M059J (cell line): Measurements from ENCODE around the gene KCNK16. TPM values are rescaled to one million over a fixed set of nuclear protein-coding genes. Genes with fewer than 3 reads are reported as not detected.
"Not testable (repeated sequence)": the region's sequence is repeated elsewhere in the genome, so short reads cannot be mapped to it uniquely, and the experiment has no call there.

Experiments
- DNase-seq: peaks from one replicate; pipeline ENCODE4 v3.0.0-alpha.2; 2012; ENCODE audit warnings: low read depth
- total RNA-seq: library from RNA; depleted of rRNA; stranded (reverse); fragments of >200 nt; shearing (Covaris generic); gene quantifications from 2 replicates; pipeline ENCODE4 v1.2.3, GENCODE V29; 2014

KCNK16 gene
- total RNA-seq, 1 experiment from 2014 or later, result not detected

DNA sequence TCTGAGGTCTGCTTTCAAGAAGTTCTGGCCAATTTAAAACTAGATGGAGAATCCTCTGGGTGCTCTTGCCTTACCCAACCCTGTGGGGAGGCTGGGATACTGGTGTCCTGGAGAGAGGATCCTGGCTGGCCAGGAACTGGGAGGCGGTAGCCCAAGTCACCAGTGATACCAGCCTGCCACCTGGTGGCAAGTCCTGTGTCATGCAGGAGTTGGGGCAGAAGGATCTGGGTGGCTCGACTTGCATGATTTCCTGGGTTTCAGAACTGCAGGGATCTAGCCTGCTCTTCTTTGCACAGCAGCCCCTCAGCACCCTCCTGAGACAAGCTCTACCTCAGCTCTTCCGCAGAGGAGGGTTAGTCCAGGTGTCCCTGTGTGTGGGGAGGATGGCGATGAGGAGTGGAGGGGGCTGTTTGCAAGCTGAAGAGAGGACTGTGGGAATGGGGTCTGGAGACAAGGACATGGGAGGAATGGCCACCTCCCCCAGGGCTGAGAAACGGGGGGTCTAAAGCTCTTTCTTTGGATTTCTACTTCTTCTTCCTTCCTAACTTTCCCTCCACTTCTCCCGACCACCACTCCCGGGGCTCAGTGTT is 12.5 kb downstream of the KCNK16 start:
- DNase-seq, result peak; percentile 68

GRCh38 chr6:39307462-39307861 is 15.0 kb downstream of the KCNK16 start:
- no peak for DNase-seq

- no peak for DNase-seq
Measured at GRCh38 chr6:39304951-39305350, 17.6 kb downstream of the KCNK16 start.

DNA sequence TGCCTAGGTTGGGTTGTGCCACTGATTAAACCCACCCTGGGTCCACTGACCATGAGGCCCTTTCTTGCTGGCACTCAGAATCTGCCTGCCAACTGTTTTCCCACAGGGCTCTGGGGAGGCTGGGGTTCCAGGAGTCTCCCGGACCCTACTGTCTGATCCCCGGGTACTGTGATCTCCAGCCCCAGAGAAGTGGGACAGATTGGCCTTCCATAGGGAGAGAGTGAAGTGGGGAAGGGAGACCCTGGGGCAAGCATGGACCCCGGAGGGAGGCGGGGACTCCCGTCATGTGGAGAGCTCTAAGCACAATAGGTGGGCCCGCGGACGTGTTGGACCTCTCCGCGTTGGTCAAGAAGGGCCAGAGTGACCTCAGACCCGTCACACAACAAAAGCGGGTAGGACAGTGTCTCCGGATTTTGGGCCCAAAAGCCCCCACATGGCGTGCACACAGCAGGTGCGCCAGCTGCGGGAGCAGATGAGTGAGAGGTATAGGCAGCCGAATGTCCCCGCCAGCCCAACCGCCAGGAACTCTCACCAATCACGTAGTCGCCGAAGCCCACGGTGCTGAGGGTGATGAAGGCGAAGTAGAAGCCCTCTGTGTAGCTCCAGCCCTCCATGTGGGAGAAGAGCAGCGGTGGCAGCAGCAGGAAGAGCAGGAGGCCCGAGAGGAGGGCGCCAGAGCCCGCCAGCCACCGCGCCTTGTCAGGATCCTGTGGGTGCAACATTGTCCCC is 18.9 kb downstream of the KCNK16 start:
- no peak for DNase-seq

GRCh38 chr6:39302669-39303424 is 19.7 kb downstream of the KCNK16 start:
- DNase-seq, result peak; percentile 66

DNA sequence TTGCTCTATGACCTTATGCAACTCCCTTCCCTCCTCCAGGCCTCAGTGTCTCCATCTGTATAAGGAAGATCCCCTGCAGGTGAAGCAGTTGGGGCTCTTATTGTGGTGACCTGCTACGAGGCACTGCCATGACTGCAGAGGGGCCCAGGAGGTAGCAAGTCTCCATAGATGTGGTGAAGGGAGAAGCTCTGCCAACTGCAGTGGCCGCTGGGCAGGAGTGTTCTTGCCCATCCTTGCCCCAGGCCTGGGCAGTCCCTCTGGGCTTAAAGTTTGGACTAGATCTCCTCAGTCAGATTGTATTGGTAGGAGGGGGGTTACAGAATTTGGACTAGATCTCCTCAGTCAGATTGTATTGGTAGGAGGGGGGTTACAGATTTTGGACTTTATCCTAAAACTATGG is 20.5 kb downstream of the KCNK16 start:
- no peak for DNase-seq

DNA sequence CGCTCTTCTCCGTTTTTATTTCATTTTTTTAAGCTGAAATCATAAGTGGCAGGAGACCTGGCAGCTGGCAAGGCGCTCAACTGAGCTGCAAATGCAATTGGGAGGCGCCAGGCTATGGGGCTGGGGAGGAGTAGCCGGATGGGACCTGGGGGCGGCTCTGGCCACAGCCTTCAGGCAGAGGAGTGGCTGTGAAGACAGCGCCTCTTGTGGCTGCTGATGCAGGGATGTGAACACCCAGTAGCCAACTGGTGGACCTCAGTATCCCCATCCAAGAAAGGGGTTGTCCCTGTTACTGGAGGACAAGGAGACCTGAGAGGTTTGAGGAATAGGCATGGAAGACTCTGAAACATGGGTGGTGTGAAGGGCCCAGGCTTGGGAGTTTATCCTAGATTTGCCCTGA is 20.9 kb downstream of the KCNK16 start:
- DNase-seq, result peak; percentile 20

GRCh38 chr6:39300739-39301138 is 21.8 kb downstream of the KCNK16 start:
- no peak for DNase-seq

DNA sequence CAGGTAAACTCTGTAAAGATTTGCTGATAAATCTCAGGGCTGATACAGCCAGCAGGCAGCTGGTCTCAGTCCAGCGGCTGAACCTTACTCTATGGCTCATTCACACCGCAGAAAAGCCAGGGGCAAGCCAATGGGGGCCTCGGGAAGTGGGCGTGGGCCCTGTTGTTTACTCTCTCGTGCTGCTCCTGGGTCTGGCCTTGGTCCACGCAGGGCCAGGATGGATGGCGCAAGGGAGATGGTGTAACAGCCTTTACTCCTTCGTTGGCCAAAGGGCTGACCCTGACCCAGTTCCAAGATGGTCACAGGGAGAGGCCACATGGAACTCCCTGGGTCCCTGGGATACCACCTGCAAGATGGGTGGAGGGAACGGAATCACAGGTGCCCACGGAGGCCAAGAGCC is 24.4 kb downstream of the KCNK16 start:
- DNase-seq, result no peak

DNA sequence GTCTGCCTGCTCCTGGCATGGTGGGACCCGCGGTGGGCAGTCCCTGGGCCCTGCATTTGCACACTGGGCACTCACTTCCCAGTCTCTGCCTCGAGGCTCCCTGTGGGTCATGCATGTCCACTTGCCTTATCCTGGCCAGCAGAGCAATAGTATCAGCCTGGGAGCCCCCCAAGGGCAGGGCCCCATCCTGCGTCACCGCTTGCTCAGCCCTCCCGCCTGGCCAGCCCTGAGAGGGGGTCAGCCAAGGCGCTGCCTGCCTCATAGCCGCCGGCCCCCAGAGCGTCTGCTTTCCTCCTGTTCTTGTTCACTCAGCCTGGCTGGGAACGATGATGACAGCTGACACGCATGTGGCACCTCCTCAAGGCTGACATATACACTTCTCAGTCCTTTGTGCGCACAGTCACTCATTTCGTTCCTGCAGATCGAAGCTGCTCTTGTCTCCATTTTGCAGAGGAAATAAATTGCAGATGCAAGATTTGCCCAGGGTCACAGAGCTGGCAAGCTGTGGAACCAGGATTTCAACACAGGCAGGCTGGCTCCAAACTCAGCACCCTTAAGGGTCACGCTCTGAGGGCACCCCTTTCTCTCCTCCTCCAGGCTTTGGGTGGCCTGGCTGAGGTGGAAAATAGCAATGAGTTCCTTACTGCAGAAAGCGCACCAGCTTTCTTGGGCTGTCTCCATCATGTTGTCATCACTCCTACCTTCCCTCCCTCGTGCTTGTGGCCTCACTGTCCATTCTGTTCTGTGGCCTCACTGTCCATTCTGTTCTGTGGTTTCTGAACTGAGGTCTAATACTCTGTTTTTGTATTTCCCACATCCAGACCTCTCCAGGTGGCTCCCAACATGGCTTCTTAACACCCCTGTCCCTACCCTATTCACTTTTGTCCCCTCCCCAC is 25.5 kb downstream of the KCNK16 start:
- DNase-seq, result peak; percentile 70

GRCh38 chr6:39295611-39296011 is 26.9 kb downstream of the KCNK16 start:
- peak; percentile 25 for DNase-seq

DNA sequence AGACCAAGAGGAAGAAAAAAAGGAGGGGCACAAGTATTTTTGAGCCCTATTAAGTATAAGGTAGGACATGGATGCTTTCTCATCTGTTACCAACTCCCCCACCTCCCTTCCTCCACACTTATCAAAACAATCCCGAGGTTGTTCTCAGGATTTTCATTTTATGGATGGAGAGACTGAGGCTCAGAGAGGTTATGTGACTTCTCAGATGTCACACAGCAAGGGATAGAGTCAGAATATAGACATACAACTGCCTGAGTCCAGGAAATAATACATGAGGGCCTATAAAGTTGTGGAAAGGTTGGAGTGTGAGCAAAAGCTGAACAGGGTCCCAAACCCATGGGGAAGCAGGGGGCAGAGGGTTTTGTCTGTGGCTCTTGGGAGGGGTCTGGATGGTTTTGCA is 27.6 kb downstream of the KCNK16 start:
- DNase-seq, result no peak

GRCh38 chr6:39294133-39294532 is 28.4 kb downstream of the KCNK16 start:
- peak; percentile 19 for DNase-seq

DNA sequence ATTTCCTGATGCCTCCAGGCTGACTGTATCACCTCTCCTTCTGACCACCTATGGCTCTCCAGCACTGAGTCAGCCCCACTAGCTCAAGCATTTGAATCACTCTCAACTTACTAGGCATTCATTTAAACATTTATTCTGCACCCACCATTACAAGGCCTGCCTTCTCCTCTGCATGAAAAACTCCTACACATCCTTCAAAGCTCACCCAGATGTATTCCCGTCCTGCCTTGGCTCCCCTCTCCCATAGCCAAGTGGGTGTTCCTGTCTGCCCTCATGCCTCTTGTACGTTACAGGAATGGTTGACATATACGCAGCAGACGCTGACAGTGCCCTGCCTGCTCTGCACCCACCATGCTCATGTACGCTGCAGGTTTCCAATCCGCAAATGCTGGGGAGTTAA is 29.9 kb downstream of the KCNK16 start:
- no peak for DNase-seq

DNA sequence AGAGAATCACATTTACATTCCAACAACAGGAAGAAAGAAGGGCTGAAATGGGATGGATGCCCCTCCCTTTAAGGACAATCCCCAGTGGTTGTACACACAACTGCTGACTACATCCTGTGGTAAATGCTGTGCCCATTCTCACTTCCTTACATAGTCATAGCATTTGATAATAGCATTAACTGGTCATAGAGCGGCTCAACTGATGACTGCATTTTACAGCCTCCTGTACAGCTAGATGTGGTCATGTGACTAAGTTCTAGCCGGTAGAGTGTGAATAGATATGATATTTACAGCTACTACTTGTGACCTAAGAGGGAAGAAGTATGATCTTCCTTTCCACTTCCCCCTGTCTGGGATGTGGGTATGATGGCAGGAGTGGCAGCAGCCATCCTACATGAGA is 33.0 kb downstream of the KCNK16 start:
- no peak for DNase-seq

- DNase-seq, result no peak
Measured at GRCh38 chr6:39287601-39288000, 34.9 kb downstream of the KCNK16 start.

DNA sequence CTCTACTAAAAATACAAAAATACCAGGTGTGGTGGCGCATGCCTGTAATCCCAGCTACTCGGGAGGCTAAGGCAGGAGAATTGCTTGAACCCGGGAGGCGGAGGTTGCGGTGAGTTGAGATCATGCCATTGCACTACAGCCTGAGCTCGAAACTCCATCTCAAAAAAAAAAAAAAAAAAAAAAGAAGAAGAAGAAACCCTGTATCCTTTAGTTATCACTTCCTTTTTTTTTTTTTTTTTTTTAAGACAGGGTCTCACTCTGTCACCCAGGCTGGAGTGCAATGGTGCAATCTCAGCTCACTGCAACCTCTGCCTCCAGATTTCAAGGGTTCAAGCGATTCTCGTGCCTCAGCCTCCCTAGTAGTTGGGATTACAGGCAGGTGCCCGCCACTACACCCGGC is 35.9 kb downstream of the KCNK16 start:
- not testable (repeated sequence) for DNase-seq

- DNase-seq, result no peak
Measured at GRCh38 chr6:39282774-39283173, 39.7 kb downstream of the KCNK16 start.

DNA sequence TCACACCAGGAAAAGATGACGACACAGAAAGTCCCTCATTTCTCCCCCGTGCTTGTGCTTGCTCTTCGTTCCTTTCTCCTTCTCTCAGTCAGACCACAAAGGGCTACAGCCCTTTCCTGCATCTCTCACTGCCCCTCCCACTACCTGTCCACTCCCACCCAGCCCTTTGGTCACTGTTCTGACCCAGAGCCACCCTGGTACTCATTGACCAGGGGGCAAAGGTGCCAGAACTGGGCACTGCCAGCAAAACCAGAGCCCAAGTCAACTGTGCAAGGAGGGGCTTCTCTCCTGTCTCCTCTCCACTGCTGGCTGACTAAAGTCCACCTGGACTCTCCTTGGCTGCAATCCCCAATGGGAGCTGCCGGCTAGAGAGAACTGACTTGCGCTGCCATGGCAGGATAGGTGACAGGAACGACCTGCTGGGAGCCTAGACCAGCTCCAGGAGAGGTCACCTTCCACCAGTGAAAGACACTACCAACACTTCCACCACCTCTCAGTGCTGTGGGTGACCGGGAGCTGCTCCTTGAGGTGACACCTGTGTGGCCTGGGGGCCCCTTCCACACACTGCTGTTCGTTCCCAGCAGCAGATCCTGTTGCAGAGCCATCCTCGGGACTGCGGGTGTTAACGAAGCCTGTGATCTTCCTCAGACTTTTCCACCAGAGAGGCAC is 41.1 kb downstream of the KCNK16 start:
- no peak for DNase-seq

DNA sequence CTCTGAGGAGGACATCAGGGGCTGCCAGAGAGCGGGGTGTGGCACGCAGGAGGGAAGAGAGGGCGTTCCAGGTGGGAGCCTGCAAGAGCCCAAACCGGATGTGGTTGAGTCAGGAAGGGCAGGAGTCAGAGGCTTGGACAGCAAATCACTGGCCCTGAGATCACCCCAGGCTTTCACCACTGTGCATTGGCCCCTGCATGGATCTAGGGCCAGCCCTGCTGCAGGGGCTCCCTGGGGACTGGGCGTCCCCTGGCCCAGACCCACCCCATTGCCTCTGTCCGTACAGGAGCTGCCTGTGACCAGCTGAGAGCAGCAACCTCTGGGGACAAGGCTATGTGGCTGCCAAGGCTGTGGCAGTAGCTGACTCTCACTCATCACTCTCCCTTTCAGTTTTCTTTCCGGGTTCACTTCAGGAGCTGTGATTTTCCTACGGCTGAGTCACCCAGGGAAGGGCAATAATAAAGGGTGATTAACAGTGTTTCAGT is 42.2 kb downstream of the KCNK16 start:
- peak; percentile 79 for DNase-seq

DNA sequence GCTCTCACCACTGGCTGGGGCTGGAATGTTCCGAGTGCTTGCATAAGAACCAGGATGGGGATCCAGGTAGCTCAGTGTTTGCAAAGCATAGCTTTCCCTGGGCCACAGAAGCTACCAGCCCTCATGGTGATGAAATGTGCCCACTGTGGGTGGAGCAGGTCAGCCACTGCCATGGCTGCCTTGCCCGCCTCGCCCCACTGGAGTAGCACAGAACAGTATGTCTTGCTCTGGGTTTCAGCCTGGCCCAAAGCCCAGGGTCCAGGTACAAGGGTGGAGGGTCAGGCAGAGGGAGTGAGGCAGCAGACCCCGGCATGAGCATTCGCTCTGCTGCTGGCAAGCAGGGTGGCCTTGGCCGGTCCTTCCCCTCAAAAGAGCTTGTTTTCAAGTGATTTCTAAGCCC is 43.0 kb downstream of the KCNK16 start:
- no peak for DNase-seq
